22Rv1 (cell line): ENCODE measurements around the gene OLFM2.

Source experiments
- CTCF ChIP-seq: fragments of 450-650 bp; IDR thresholded peaks from 2 replicates; pipeline ENCODE4 v1.5.1; 2017; ENCODE audit warnings: mild to moderate bottlenecking
- ZFX ChIP-seq: fragments of 450-650 bp; IDR thresholded peaks from 2 replicates; pipeline ENCODE4 v1.6.1; 2017; ENCODE audit warnings: antibody characterized with exemption, borderline replicate concordance

- TF ChIP-seq CTCF, result no peak
- no peak for TF ChIP-seq ZFX
Observed at GRCh38 chr19:9871626-9872338, 64.5 kb downstream of the OLFM2 start.
